GM18502 (cell line): Measurements from ENCODE around the gene PMM2.
"Not testable (repeated sequence)": the region's sequence is repeated elsewhere in the genome, so short reads cannot be mapped to it uniquely, and the experiment has no call there.

ENCODE experiments used
- ATAC-seq: cut with Tn5 transposase; IDR thresholded peaks from one replicate; pipeline ENCODE4 v1.9.1; 2021; ENCODE audit warnings: mild to moderate bottlenecking; ENCODE audit not compliant: unreplicated experiment, poor library complexity

Gene PMM2

GRCh38 chr16:8864480-8865110, 67.0 kb downstream of the PMM2 start:
- ATAC-seq: no peak

- no peak for ATAC-seq
These were observed 67.7 kb downstream of the PMM2 start for GRCh38 chr16:8865145-8865882.

- no peak for ATAC-seq
These were observed 68.7 kb downstream of the PMM2 start for GRCh38 chr16:8866118-8866883.

GRCh38 chr16:8866884-8867215, 69.2 kb downstream of the PMM2 start:
- no peak for ATAC-seq

GRCh38 chr16:8867216-8867931, 69.7 kb downstream of the PMM2 start:
- no peak for ATAC-seq

- ATAC-seq: peak; percentile 1
These were observed 70.3 kb downstream of the PMM2 start for GRCh38 chr16:8867932-8868415.

GRCh38 chr16:8868416-8869211, 71.0 kb downstream of the PMM2 start, which contains the start of gene CARHSP1:
TSS of gene CARHSP1 (minus strand) at chr16:8869006. CDS start at chr16:8859328, 9,678 bp downstream.
- peak; percentile 67 for ATAC-seq

- no peak for ATAC-seq
These were observed 71.8 kb downstream of the PMM2 start for GRCh38 chr16:8869212-8869987.

- not testable (repeated sequence) for ATAC-seq
These were observed 72.3 kb downstream of the PMM2 start for GRCh38 chr16:8869988-8870241.

- no peak for ATAC-seq
These were observed 74.4 kb downstream of the PMM2 start for GRCh38 chr16:8872071-8872470.

GRCh38 chr16:8872967-8873865, 75.6 kb downstream of the PMM2 start:
- no peak for ATAC-seq

GRCh38 chr16:8873866-8874195, 76.2 kb downstream of the PMM2 start:
- ATAC-seq: not testable (repeated sequence)

- no peak for ATAC-seq
These were observed 76.7 kb downstream of the PMM2 start for GRCh38 chr16:8874388-8874787.

- ATAC-seq: not testable (repeated sequence)
These were observed 77.7 kb downstream of the PMM2 start for GRCh38 chr16:8875317-8875716.

- no peak for ATAC-seq
These were observed 80.4 kb downstream of the PMM2 start for GRCh38 chr16:8877894-8878522.

- ATAC-seq: no peak
These were observed 80.9 kb downstream of the PMM2 start for GRCh38 chr16:8878523-8878911.

- no peak for ATAC-seq
These were observed 83.3 kb downstream of the PMM2 start for GRCh38 chr16:8880839-8881510.
